WTC11 (cell line): Measurements from ENCODE around the gene CIAO2A. TPM values are rescaled to one million over a fixed set of nuclear protein-coding genes. Genes with fewer than 3 reads are reported as not detected.

ENCODE experiments used
- ATAC-seq: fragments of 200-7000 bp; cut with Tn5 transposase; 2 replicates; pipeline ENCODE4 v1.10.0; 2021; ENCODE audit warnings: mild to moderate bottlenecking, moderate library complexity
- CTCF ChIA-PET: fragments of 300-600 bp; sonication (Branson Sonifier 250); formaldehyde crosslinking; loops from one replicate; lab custom pipeline; 2021; ENCODE audit warnings: antibody characterized with exemption; lab: Charles Lee
- POLR2A ChIA-PET: fragments of 350-600 bp; sonication (Branson Sonifier 250); formaldehyde crosslinking; loops from one replicate; lab custom pipeline; 2021; ENCODE audit warnings: antibody characterized with exemption; lab: Charles Lee
- DNase-seq: peaks from one replicate; pipeline ENCODE4 v3.0.0; 2021; ENCODE audit warnings: low spot score
- H3K27ac Mint-ChIP-seq: 2 replicates; pipeline ENCODE4 v1.8.0; 2021; ENCODE audit warnings: mixed read lengths
- H3K27me3 Mint-ChIP-seq: 2 replicates; pipeline ENCODE4 v1.8.0; 2021; ENCODE audit warnings: low read depth, mild to moderate bottlenecking, moderate library complexity, mixed read lengths
- H3K36me3 Mint-ChIP-seq: 2 replicates; pipeline ENCODE4 v1.8.0; 2021; ENCODE audit warnings: mixed read lengths
- H3K4me1 Mint-ChIP-seq: 2 replicates; pipeline ENCODE4 v1.8.0; 2022; ENCODE audit warnings: mixed read lengths
- H3K4me3 Mint-ChIP-seq: 2 replicates; pipeline ENCODE4 v1.8.0; 2021; ENCODE audit warnings: mild to moderate bottlenecking, moderate library complexity, mixed read lengths
- H3K9me3 Mint-ChIP-seq: 2 replicates; pipeline ENCODE4 v1.8.0; 2021; ENCODE audit warnings: mixed read lengths
- ELF4 ChIP-seq: sonication (generic); formaldehyde crosslinking; IDR thresholded peaks from 2 replicates; pipeline ENCODE4 v1.8.1; 2022; ENCODE audit warnings: low read depth, mild to moderate bottlenecking, moderate library complexity, missing genetic modification reagents
- ESRRA ChIP-seq: sonication (generic); formaldehyde crosslinking; IDR thresholded peaks from 2 replicates; pipeline ENCODE4 v1.8.1; 2022; ENCODE audit warnings: mild to moderate bottlenecking, missing genetic modification reagents, borderline replicate concordance
- ETV6 ChIP-seq: sonication (generic); formaldehyde crosslinking; IDR thresholded peaks from 2 replicates; pipeline ENCODE4 v1.8.1; 2022; ENCODE audit warnings: mild to moderate bottlenecking, missing genetic modification reagents
- FOXJ3 ChIP-seq: sonication (generic); formaldehyde crosslinking; IDR thresholded peaks from 2 replicates; pipeline ENCODE4 v1.9.0; 2021; ENCODE audit warnings: missing genetic modification reagents, mild to moderate bottlenecking, borderline replicate concordance
- HMGA2 ChIP-seq: fragments of 250-450 bp; sonication (Bioruptor Pico); IDR thresholded peaks from 2 replicates; pipeline ENCODE4 v1.4.0; 2021; ENCODE audit warnings: mild to moderate bottlenecking, moderate library complexity
- KAT7 ChIP-seq: sonication (generic); formaldehyde crosslinking; IDR thresholded peaks from 2 replicates; pipeline ENCODE4 v1.8.1; 2023; ENCODE audit warnings: missing genetic modification reagents, mild to moderate bottlenecking, borderline replicate concordance
- NFE2L1 ChIP-seq: sonication (generic); formaldehyde crosslinking; IDR thresholded peaks from 2 replicates; pipeline ENCODE4 v1.8.1; 2023; ENCODE audit warnings: missing genetic modification reagents
- SMAD3 ChIP-seq: sonication (generic); formaldehyde crosslinking; IDR thresholded peaks from 2 replicates; pipeline ENCODE4 v1.8.0; 2022; ENCODE audit warnings: missing genetic modification reagents, mild to moderate bottlenecking, borderline replicate concordance
- SMAD4 ChIP-seq: sonication (generic); formaldehyde crosslinking; IDR thresholded peaks from 2 replicates; pipeline ENCODE4 v1.8.0; 2022; ENCODE audit warnings: mild to moderate bottlenecking, missing genetic modification reagents
- ZNF263 ChIP-seq: sonication (generic); formaldehyde crosslinking; IDR thresholded peaks from 2 replicates; pipeline ENCODE4 v1.8.1; 2022; ENCODE audit warnings: low read depth, mild to moderate bottlenecking, moderate library complexity, missing genetic modification reagents
- ZNF423 ChIP-seq: fragments of 250-450 bp; sonication (Bioruptor Pico); IDR thresholded peaks from 2 replicates; pipeline ENCODE4 v2.1.2; 2022; ENCODE audit warnings: mild to moderate bottlenecking, moderate library complexity
- total RNA-seq: library from RNA; stranded (reverse); gene quantifications from 3 replicates; pipeline ENCODE4 v1.2.3, GENCODE V29; 2021
- TF ChIP-seq, protein P1 (sequence below): sonication (generic); formaldehyde crosslinking; IDR thresholded peaks from 2 replicates; pipeline ENCODE4 v1.8.0; 2023; ENCODE audit warnings: missing genetic modification reagents, mild to moderate bottlenecking, borderline replicate concordance
- TF ChIP-seq, protein P2 (sequence below): fragments of 250-450 bp; sonication (Bioruptor Pico); IDR thresholded peaks from 2 replicates; pipeline ENCODE4 v1.9.0; 2021; ENCODE audit warnings: moderate library complexity, mild to moderate bottlenecking, inconsistent platforms, borderline replicate concordance
- TF ChIP-seq, protein P3 (sequence below): sonication (generic); formaldehyde crosslinking; IDR thresholded peaks from 2 replicates; pipeline ENCODE4 v1.8.1; 2022; ENCODE audit warnings: missing genetic modification reagents, borderline replicate concordance
- TF ChIP-seq, protein P4 (sequence below): sonication (generic); formaldehyde crosslinking; IDR thresholded peaks from 2 replicates; pipeline ENCODE4 v1.8.1; 2023; ENCODE audit warnings: mild to moderate bottlenecking, missing genetic modification reagents
- TF ChIP-seq, protein P5 (sequence below): fragments of 200-600 bp; IDR thresholded peaks from 2 replicates; pipeline ENCODE4 v1.8.0; 2022; ENCODE audit warnings: antibody characterized with exemption
- TF ChIP-seq, protein P6 (sequence below): fragments of 250-450 bp; sonication (Bioruptor Pico); IDR thresholded peaks from 2 replicates; pipeline ENCODE4 v1.9.0; 2021; ENCODE audit warnings: mild to moderate bottlenecking
- TF ChIP-seq, protein P7 (sequence below): sonication (generic); formaldehyde crosslinking; IDR thresholded peaks from 2 replicates; pipeline ENCODE4 v1.8.1; 2023; ENCODE audit warnings: mild to moderate bottlenecking, missing genetic modification reagents, moderate library complexity
- TF ChIP-seq, protein P8 (sequence below): sonication (generic); formaldehyde crosslinking; IDR thresholded peaks from 2 replicates; pipeline ENCODE4 v1.8.0; 2022; ENCODE audit warnings: mild to moderate bottlenecking, missing genetic modification reagents

Gene CIAO2A
- total RNA-seq, 1 experiment from 2014 or later, result 73.6 TPM

DNA sequence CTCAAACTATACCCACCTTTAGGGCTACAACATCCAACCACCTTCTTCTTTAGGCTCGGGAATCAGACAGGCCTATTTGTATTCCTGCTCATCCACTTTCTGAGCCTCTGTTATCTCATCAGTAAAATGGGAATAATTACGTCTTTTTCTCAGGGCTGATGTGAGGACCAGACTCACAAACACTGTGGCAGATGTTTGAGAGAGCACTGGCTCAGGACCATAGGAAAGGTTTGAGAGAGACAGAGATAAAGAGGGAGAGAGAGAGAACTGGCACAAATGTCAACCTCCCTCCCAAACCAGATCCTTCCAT is 42.6 kb downstream of the CIAO2A start (continued):
- TF ChIP-seq, protein P1, sequence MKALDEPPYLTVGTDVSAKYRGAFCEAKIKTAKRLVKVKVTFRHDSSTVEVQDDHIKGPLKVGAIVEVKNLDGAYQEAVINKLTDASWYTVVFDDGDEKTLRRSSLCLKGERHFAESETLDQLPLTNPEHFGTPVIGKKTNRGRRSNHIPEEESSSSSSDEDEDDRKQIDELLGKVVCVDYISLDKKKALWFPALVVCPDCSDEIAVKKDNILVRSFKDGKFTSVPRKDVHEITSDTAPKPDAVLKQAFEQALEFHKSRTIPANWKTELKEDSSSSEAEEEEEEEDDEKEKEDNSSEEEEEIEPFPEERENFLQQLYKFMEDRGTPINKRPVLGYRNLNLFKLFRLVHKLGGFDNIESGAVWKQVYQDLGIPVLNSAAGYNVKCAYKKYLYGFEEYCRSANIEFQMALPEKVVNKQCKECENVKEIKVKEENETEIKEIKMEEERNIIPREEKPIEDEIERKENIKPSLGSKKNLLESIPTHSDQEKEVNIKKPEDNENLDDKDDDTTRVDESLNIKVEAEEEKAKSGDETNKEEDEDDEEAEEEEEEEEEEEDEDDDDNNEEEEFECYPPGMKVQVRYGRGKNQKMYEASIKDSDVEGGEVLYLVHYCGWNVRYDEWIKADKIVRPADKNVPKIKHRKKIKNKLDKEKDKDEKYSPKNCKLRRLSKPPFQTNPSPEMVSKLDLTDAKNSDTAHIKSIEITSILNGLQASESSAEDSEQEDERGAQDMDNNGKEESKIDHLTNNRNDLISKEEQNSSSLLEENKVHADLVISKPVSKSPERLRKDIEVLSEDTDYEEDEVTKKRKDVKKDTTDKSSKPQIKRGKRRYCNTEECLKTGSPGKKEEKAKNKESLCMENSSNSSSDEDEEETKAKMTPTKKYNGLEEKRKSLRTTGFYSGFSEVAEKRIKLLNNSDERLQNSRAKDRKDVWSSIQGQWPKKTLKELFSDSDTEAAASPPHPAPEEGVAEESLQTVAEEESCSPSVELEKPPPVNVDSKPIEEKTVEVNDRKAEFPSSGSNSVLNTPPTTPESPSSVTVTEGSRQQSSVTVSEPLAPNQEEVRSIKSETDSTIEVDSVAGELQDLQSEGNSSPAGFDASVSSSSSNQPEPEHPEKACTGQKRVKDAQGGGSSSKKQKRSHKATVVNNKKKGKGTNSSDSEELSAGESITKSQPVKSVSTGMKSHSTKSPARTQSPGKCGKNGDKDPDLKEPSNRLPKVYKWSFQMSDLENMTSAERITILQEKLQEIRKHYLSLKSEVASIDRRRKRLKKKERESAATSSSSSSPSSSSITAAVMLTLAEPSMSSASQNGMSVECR, result no peak
- TF ChIP-seq, protein P2, sequence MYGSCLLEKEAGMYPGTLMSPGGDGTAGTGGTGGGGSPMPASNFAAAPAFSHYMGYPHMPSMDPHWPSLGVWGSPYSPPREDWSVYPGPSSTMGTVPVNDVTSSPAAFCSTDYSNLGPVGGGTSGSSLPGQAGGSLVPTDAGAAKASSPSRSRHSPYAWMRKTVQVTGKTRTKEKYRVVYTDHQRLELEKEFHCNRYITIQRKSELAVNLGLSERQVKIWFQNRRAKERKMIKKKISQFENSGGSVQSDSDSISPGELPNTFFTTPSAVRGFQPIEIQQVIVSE (CRISPR knock-in tag), result no peak
- TF ChIP-seq, protein P3, sequence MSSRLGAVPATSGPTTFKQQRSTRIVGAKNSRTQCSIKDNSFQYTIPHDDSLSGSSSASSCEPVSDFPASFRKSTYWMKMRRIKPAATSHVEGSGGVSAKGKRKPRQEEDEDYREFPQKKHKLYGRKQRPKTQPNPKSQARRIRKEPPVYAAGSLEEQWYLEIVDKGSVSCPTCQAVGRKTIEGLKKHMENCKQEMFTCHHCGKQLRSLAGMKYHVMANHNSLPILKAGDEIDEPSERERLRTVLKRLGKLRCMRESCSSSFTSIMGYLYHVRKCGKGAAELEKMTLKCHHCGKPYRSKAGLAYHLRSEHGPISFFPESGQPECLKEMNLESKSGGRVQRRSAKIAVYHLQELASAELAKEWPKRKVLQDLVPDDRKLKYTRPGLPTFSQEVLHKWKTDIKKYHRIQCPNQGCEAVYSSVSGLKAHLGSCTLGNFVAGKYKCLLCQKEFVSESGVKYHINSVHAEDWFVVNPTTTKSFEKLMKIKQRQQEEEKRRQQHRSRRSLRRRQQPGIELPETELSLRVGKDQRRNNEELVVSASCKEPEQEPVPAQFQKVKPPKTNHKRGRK (CRISPR knock-in tag), result no peak
- TF ChIP-seq, protein P4, sequence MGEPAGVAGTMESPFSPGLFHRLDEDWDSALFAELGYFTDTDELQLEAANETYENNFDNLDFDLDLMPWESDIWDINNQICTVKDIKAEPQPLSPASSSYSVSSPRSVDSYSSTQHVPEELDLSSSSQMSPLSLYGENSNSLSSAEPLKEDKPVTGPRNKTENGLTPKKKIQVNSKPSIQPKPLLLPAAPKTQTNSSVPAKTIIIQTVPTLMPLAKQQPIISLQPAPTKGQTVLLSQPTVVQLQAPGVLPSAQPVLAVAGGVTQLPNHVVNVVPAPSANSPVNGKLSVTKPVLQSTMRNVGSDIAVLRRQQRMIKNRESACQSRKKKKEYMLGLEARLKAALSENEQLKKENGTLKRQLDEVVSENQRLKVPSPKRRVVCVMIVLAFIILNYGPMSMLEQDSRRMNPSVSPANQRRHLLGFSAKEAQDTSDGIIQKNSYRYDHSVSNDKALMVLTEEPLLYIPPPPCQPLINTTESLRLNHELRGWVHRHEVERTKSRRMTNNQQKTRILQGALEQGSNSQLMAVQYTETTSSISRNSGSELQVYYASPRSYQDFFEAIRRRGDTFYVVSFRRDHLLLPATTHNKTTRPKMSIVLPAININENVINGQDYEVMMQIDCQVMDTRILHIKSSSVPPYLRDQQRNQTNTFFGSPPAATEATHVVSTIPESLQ (CRISPR knock-in tag), result no peak

DNA sequence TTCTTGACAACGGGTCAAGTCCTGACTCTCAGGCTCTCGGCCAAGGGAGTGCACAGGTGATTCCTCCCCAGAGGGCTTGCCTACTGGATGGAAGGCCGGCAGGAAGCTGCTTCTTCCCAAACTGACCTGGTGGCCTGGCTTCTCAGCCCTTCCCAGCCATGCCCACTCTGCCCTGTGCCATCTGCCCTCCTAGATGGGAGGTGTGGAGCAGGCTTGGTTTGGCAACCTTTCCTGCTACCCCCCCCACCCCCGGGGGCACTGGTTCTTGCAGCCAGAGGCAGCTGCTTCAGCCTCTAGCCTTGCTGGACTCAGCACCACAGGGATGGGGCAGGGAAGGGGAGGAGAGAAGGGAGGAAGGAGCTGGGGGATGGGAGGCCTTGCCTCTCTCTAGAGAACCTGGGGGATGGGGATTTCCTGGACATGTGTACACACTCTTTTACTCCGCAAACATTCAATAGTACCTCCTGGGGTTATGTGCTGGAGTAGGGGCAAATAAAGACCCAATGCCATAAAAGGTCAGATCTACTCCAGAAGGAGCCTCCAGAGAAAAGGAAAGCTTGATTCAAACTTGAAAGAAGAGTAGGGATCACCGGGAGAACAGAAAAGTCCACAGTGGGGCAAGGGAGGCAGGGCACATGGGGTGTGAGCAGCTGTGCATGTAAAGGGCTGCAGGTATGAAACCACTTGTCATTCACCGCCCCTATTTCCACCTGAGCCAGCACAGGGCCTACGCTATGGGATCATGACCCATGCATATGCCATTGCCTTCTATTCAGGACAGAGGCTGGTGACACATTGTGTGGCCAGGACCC is 43.2 kb downstream of the CIAO2A start:
- peaks cover 32% of the 10 kb centered on the region for H3K27me3 Mint-ChIP-seq
- CTCF ChIA-PET, result interaction anchor here (0.9 to 4.0 kb wide), 6 partner anchors 17 to 147 kb away, joined by 3 to 26 read pairs (median 5); no protein-coding TSS in a partner anchor
- TF ChIP-seq HMGA2 (CRISPR knock-in tag) (no peak), ESRRA (CRISPR knock-in tag) (no peak), ZNF263 (CRISPR knock-in tag) (no peak), ZNF423 (CRISPR knock-in tag) (no peak), ETV6 (no peak), SMAD4 (CRISPR knock-in tag) (no peak), FOXJ3 (CRISPR knock-in tag) (no peak), ELF4 (CRISPR knock-in tag) (no peak), SMAD3 (CRISPR knock-in tag) (no peak), NFE2L1 (no peak), KAT7 (no peak)
- TF ChIP-seq, protein P5, sequence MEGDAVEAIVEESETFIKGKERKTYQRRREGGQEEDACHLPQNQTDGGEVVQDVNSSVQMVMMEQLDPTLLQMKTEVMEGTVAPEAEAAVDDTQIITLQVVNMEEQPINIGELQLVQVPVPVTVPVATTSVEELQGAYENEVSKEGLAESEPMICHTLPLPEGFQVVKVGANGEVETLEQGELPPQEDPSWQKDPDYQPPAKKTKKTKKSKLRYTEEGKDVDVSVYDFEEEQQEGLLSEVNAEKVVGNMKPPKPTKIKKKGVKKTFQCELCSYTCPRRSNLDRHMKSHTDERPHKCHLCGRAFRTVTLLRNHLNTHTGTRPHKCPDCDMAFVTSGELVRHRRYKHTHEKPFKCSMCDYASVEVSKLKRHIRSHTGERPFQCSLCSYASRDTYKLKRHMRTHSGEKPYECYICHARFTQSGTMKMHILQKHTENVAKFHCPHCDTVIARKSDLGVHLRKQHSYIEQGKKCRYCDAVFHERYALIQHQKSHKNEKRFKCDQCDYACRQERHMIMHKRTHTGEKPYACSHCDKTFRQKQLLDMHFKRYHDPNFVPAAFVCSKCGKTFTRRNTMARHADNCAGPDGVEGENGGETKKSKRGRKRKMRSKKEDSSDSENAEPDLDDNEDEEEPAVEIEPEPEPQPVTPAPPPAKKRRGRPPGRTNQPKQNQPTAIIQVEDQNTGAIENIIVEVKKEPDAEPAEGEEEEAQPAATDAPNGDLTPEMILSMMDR, result no peak
- TF ChIP-seq, protein P6, sequence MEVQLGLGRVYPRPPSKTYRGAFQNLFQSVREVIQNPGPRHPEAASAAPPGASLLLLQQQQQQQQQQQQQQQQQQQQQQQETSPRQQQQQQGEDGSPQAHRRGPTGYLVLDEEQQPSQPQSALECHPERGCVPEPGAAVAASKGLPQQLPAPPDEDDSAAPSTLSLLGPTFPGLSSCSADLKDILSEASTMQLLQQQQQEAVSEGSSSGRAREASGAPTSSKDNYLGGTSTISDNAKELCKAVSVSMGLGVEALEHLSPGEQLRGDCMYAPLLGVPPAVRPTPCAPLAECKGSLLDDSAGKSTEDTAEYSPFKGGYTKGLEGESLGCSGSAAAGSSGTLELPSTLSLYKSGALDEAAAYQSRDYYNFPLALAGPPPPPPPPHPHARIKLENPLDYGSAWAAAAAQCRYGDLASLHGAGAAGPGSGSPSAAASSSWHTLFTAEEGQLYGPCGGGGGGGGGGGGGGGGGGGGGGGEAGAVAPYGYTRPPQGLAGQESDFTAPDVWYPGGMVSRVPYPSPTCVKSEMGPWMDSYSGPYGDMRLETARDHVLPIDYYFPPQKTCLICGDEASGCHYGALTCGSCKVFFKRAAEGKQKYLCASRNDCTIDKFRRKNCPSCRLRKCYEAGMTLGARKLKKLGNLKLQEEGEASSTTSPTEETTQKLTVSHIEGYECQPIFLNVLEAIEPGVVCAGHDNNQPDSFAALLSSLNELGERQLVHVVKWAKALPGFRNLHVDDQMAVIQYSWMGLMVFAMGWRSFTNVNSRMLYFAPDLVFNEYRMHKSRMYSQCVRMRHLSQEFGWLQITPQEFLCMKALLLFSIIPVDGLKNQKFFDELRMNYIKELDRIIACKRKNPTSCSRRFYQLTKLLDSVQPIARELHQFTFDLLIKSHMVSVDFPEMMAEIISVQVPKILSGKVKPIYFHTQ, result no peak
- TF ChIP-seq, protein P7, sequence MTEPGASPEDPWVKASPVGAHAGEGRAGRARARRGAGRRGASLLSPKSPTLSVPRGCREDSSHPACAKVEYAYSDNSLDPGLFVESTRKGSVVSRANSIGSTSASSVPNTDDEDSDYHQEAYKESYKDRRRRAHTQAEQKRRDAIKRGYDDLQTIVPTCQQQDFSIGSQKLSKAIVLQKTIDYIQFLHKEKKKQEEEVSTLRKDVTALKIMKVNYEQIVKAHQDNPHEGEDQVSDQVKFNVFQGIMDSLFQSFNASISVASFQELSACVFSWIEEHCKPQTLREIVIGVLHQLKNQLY, result no peak
- TF ChIP-seq, protein P8, sequence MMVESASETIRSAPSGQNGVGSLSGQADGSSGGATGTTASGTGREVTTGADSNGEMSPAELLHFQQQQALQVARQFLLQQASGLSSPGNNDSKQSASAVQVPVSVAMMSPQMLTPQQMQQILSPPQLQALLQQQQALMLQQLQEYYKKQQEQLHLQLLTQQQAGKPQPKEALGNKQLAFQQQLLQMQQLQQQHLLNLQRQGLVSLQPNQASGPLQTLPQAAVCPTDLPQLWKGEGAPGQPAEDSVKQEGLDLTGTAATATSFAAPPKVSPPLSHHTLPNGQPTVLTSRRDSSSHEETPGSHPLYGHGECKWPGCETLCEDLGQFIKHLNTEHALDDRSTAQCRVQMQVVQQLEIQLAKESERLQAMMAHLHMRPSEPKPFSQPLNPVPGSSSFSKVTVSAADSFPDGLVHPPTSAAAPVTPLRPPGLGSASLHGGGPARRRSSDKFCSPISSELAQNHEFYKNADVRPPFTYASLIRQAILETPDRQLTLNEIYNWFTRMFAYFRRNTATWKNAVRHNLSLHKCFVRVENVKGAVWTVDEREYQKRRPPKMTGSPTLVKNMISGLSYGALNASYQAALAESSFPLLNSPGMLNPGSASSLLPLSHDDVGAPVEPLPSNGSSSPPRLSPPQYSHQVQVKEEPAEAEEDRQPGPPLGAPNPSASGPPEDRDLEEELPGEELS, result no peak

More for the DNA sequence above, 43.2 kb downstream of the CIAO2A start:
- POLR2A ChIA-PET, result no interaction called here
- H3K27ac Mint-ChIP-seq, result no peak overlapping the region
- peaks cover 7% of the 10 kb centered on the region for H3K4me1 Mint-ChIP-seq
- DNase-seq, result no peak
- ATAC-seq, result no peak
- no peaks in the 10 kb centered on the region for H3K36me3 Mint-ChIP-seq
- no peaks in the 10 kb centered on the region for H3K9me3 Mint-ChIP-seq
- H3K4me3 Mint-ChIP-seq, result no peak overlapping the region
